HG03108 (cell line): Measurements from ENCODE around the gene GPX4.
"Not testable (repeated sequence)": the region's sequence is repeated elsewhere in the genome, so short reads cannot be mapped to it uniquely, and the experiment has no call there.

Experiments used
- ATAC-seq: cut with Tn5 transposase; IDR thresholded peaks from one replicate; pipeline ENCODE4 v1.9.1; 2021; ENCODE audit warnings: moderate library complexity; ENCODE audit not compliant: unreplicated experiment

Gene GPX4

DNA sequence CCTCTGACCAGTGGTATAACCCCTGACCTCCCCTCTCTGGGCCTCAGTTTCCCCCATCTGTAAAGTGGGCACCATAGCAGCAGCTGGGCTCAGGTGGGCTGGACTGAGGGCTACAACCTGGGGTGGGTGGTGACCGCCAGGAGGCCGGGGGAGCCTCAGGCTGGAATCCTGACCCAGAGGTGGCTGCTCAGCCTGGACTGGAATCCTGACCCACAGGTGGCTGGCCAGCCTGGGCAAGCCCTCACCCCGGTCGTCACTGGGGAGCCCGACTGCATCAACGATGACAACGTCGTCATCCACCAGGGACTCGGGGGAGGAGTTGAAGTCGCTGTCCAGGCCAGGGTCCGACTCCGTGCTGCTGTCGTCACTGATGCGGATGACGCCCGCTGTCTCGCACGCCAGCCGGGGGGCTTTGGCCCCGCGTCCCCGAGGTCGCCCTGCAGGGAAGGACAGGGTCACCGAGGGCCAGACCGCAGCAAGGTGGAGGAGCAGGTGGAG is 10.2 kb downstream of the GPX4 start:
- ATAC-seq = no peak

DNA sequence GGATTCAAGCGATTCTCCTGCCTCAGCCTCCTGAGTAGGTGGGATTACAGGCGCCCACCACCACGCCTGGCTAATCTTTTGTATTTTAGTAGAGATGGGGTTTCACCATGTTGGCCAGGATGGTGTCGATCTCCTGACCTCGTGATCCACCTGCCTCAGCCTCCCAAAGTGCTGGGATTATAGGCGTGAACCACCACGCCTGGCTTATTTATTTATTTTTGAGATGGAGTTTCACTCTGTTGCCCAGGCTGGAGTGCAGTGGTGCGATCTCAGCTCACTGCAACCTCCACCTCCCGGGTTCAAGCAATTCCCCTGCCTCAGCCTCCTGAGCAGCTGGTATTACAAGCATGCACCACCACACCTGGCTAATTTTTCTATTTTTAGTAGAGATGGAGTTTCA is 10.9 kb downstream of the GPX4 start:
- ATAC-seq = not testable (repeated sequence)

DNA sequence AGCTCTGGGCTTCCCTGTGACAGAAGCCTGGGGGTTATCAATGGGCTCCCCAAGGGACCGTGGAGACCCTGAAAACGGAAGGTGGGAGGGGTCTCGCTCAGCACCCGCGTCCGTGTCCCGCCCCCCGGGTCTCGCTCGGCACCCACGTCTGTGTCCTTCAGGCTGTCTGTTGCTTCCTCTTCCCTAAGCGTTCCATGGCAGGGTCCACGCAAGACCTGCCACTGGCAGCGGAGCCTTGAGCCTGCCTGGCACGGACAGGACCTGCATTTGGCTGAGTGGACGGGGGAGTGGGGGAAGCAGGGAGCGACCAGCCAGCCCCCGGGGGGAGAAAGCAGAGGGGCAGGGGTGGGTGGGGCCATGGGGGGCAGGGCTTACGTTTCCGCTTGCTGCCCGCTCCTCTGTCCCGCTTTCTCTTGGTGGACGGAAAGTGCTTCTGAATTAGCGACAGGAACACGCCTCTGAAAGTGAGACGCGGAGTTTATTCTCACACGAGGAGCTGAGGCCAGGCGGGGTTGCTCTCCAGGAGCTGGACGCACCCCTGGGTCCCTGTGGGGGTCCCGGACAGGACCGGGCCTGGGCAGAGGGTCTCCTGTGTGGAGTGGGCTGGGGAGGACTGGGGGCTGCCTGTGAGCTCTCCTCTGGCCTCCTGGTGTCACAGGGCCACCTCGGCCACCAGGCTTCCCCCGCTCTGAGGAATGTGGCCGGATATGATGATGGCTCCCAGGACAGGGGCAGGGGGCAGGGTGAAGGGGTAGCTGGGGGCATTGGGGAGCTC is 12.0 kb downstream of the GPX4 start:
- no peak for ATAC-seq

DNA sequence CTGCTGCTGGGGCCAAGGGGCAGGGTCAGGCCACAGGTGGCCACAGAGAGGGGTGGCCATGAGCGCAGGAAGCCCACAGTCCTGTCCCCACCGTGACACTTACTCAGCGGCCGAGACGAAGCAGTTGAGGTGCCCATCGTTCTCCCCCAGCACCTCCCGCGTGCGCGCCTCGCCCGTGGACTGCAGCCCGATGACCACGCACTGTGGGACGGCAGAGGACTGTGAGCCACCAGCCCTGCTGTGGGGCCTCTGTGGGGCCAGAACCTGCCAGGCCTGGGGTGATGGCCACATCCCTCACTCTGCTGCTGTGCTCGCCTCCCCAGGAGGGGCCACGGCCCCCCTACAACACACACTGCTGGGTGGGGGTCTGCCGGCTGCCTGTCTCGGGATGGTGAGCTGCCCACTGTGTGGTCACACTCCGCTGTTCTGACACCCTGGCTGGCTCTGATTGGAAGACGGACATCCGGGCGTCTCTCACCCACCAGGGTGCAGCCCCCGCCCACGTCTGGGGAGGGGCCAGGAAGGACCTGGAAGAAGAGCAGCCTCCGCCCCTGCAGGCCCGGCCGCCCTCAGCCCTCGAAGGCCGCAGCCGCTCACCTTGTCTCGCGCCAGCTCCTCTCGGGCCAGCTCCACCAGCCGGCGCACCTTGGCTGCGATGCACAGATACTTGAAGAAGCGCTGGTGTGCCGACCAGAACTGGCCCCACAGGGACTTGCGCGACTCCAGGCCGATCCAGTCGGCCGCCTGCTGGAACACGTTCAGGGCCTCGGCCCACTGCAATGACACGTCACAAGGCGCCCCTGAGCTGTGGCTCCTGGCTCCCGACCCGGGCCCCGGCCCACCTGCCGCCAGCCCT is 13.2 kb downstream of the GPX4 start:
- no peak for ATAC-seq

DNA sequence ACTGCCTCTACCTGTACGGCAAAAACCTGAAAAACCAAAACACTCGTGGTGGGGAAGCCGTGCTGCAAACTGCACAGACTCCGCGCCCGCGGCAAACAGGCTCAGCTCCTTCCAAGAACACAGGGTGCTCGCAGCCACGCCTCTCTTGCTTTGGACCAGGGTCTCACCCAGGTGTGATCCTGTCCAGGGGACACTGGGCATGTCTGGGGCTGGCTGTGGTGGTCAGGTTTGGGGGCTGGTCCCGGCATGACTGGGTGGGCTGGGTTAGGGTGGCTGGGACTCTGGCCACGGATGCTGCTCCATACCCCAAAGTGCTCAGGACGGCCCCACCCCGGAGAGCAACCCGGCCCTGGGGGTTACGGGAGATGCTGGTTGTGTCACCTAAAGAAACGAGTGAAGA is 13.9 kb downstream of the GPX4 start:
- ATAC-seq = no peak

DNA sequence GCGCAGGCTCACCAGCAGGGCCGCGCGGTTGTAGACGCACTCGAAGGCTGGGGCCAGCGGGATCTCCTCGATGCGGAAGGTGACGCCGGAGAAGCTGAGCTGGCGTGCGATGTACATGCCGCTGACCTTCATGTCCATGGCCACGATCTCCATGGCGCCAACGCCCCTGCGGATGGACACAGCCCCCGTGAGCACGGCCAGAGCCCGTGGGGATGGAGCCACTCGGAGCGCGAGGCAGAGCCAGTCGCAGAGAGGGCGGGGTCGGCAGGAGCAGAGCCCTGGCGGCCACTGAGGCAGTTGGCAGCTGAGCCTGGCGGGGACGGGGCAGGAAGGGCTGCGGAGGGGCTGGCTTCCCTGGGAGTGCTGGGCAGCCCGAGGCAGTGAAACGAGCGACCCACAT is 15.2 kb downstream of the GPX4 start:
- ATAC-seq = no peak

DNA sequence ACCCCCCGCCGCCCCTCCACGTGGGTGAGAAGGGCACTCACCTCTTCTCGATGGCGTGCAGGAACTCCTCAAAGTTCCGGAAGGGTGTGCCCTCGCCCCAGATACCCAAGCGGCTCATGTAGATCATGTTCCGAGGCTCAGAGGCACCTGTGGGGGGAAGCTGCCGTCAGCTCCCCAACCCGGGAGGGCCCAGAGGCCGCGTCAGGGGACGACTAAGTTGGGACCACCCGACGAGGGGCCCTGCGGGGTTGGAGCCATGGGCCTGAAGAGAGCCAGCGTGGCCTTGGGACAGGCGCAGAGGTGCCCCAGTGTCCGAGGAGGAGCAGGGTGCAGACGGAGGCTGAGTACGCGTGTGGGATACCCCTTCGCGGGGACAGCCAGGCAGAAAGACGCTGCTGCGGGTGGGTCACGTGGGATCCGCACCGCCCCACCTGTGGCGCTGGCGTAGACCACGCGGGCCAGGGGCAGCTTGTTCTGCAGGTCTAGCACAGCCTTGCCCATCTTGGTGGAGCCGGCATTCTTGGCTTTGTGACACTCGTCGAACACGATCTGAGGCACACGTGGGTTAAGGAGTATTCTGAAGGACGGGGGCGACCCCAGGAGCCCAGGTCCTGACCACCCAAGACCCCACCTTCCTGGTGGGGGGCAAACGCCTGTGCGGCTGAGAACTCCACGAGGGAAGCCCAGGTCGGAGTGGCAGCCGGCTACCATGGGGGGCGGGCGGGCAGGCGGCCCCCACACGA is 15.9 kb downstream of the GPX4 start:
- ATAC-seq = no peak

DNA sequence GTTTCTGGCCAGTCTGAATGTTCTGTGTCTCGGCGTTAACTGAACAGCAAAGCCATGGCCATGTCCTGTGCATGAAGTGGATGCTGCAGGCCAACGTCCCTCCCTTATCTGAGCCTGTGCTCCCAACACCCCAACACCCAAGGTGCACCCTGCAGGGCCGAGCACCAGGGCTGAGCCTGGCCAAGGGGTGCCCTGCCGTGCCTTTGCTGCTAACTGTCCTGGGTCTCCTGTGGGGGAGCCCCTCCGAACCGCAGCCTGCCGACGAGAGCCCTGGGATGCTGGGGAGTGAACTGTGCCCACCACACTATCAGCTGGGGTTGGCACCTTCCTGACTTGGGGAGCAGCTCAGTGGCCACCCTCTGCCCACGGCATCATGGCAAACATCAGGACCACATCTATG is 17.6 kb downstream of the GPX4 start:
- no peak for ATAC-seq

DNA sequence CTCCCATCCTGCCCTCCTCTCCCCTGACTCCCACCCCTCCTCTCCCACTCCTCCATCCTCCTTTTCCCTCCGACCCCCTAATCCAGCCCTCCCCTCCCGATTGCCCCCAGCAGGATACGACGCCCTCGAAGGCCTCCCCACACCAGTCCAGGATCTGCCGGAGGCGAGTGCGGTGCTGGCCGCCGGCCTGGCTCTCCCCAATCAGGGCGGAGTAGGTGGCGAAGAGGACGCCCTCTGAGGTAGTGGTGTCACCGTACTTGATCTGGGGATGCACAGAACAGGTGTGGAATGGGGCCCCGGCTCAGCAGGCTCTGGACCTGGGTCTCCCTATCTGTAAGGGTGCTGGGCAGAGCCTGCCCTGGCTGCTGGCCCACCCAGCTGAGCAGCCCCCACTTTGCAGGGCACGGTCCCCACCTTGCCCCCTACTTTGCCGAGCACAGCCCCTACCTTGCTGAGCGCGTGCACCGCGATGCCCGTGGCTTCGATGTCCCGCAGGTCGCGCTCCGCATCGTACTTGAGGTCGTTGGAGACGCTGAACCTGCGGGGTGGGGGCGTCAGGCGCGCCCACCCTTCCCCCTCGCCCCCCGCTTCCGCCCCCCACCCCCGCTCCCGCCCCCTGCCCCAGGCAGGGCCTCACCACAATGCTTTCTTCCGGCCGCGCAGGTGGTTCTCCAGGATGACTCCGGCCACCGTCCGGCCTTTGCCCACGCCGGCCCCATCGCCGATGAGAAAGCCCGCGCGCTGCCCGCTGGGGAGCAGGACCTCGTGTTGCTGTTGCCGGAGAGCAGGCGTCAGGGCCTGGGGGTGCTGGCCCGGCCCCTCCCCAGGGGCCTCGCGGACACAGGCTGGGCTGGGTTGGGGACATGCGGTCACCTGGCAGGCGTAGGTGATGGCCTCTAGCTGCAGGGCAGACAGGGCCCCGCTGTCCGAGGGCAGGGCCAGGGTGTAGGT is 18.5 kb downstream of the GPX4 start:
- ATAC-seq = no peak

DNA sequence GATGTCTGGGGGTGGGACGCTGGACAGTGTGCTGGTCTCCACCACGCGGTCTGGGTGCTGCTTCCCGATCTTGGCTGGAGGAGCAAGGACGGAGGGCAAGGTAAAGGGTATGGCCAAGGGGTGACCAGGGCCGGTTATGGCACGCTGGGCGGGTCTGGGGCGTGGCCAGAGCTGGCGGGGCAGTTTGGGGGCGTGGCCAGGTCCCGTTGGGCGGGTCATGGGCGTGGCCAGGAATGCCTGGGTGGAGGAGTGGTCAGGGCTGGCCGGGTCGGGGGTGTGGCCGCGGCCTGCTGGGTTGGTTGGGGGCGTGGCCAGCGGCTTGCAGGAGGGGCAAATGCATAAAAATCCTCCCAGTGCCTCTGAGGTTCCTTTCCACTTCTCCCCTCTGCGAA is 19.2 kb downstream of the GPX4 start:
- ATAC-seq = no peak

DNA sequence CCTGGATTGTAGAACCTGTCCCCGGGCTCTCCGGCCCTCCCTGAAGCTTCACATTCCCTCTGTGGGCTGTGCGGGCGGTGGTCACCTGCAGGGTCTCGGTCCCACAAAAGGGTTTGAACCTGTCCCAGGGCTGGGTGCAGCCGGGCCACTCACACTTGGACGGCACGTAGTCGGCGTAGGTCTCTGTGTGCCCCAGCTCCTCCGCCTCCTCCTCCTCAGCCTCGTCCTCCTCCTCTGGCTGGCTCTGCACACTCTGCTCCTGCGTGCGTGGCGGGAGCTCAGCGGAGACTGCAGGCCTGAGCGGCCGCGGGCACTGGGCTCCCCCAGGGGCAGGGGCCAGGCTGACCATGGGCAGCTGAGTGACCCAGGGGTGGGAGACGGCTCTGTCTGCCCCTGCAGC is 19.6 kb downstream of the GPX4 start:
- no peak for ATAC-seq

DNA sequence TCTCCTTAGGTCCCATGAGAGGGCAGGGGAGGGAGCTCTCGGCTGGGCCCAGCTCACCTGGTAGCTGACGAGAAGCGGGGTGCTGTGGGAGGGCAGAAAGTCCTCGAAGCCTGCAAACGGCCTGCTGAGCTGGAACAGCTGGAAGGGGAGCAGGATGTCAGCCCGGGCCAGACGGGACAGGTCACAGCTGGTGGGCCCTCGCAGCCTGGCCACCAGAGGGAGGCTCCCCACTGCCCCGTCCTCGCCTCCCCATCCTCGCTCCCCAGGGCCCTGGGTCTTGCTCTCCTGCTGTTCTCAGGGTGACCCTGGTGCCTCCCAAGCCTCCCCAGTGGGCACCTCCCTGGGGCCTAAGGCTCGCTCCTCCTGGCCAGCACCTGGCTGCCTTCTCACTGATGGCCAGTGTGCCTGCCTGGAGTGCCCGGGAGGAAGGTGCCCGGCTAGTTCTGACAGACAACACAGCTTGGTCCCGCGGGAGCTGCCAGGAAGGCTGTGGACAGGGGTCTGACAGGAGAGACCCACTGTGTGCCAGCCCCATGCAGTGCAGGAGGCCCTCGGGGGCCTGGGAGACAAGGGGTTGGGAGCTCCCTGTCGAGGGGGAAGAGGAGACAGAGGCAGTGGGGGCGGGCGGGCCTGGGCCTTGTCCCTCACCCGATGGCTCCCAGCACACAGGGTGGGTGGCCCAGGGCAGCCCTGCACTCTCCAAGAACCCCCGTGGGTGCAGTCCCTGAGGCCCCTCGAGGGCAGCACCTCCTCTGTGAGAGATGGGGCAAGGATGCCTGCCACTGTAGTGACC is 20.3 kb downstream of the GPX4 start:
- no peak for ATAC-seq

DNA sequence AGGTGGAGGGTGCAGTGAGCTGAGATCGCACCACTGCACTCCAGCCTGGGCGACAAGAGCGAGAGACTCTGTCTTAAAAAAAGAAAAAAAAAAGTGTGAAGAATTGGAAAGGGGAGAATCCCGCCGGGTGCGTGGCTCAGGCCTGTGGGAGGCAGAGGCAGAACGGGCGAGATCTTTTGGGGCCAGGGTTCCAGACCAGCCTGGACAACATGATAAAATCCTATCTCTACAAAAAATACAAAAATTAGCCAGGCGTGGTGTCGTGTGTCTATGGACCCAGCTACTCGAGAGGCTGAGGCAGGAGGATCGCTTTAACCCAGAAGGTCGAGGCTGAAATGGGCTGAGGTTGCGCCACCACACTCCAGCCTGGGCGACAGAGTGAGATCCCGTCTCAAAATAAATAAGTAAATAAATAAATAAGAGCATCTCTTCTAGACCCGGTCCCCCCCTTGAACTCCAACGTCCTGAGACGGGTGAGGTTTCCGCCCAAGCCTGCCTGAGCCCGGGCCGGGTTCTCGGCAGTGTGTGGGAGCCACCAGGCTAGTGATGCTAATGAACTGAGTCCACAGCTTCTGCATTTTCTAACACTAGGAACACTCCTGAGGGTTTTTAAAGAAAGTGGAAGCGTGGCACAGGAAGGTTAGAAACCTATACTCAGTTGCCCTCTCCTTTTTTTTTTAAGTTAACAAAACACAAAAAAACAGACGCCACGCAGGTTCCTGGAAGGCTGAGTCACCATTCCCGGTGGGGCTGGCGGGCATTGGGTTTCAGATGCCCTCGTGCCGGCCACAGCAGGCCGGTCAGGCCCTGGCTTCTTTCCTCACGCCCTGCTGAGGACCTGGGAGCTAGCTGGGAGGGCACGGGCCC is 22.0 kb downstream of the GPX4 start:
- ATAC-seq = no peak

DNA sequence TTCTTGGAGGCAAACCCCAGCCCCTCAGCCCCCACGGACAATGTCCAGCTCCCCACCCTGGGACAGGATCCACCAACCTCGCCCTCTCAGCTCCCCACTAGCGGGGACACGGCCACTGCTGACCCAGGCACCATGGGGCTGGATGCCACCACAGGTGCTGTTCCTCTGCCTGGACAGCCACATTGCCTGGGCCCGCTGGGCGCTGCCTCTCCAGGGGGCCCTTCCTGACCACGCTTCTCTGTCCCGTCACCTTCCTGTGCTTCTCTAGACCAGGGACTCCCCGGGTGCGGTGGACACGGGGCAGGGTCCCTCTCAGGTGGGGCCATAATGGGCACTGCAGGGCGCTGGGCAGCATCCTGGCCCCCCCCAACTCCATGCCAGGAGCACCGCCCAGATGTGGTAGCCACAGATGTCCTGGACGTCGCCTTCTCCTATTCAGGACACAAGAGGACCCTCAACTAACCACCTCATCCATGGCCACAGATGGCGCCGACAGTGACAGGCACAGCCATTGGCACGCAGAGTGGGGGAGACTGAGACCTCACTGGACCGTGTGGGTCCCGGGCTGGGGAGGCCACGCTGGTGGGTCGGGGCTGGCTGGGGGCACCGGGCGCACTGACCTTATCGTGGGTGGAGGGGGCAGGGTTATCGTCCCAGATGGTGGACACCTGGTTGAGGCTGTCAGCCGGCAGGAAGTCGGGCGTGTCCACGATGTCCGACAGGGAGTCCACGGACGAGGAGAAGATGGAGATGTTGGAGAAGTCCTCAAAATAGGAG is 23.4 kb downstream of the GPX4 start:
- no peak for ATAC-seq

DNA sequence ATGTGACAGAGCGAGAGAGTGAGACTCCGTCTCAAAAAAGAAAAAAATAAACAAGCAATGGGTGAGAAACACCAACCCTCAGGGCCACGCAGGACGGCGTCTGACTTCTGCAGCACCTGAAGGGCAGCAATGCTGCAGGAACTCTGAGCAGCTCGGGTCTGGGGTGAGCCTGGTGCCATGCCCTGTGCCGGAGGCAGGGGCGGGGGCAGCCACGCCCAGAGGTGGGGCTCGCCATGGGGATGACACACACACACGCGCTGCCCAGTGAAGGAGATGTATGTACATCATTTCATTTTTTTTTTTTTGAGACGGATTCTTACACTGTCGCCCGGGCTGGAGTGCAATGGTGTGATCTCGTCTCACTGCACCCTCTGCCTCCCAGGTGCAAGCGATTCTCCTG is 24.3 kb downstream of the GPX4 start:
- no peak for ATAC-seq

DNA sequence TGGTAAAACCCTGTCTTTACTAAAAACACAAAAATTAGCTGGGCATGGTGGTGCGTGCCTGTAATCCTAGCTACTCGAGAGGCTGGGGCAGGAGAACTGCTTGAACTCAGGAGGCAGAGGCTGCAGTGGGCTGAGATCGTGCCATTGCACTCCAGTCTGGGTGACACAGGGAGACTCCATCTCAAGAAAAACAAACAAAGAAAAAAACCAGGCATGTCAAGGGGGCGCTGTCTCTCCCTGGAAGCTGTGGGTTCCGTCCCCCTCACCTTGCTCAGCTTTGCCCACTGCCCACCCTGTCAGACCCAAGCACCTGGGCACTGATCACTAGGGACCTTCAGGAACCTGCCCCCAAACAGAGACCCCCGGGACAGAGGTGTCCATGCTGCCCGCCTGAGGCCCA is 25.3 kb downstream of the GPX4 start:
- not testable (repeated sequence) for ATAC-seq

DNA sequence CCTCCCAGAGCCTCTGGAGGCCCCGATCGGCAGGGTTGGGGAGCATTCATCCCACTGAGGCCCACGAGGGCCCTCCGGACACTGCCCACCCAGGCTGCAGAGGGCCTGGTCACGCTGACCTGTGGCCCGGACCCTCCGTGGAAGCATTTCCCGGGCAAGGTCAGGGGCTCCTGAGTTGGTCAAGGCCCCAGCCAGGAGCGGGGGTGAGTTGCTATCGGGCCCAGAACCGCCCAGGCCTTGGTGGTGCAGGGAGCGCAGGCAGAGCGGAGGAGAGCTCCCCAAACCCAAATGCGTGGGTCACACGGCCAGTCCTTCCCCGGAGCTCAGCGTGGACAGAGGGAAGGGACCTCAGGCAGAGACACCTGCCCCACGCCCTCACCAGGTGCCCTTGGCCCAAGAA is 25.7 kb downstream of the GPX4 start:
- ATAC-seq = no peak
